RWPE1 (cell line): Measurements from ENCODE around the gene OR51G1.

Experiments used
- CTCF ChIA-PET: fragments of 350-600 bp; sonication (Branson Sonifier 250); formaldehyde crosslinking; extraction: SDS; loops from one replicate; lab custom pipeline; 2021; lab: Yijun Ruan, JAX
- POLR2A ChIA-PET: fragments of 400-600 bp; formaldehyde crosslinking; extraction: SDS; loops from one replicate; lab custom pipeline; 2020; ENCODE audit warnings: antibody characterized with exemption; ENCODE audit not compliant: low non-redundant PET; lab: Yijun Ruan, JAX
- DNase-seq: peaks from one replicate; pipeline ENCODE4 v3.0.0; 2012; ENCODE audit warnings: low spot score
- H3K27ac ChIP-seq: fragments of 450-650 bp; 2 replicates; pipeline ENCODE4 v1.5.1; 2017
- CTCF ChIP-seq: fragments of 450-650 bp; conservative IDR thresholded peaks from 2 replicates; pipeline ENCODE4 v1.5.1; 2017; ENCODE audit warnings: low read depth, mild to moderate bottlenecking

OR51G1 gene

GRCh38 chr11:4903484-4903883 lies 20.7 kb downstream of the OR51G1 start, which contains the start of gene OR51A7:
TSS of gene OR51A7 (plus strand) at chr11:4903783. CDS start at chr11:4907370, 3,587 bp downstream.
- no peak for DNase-seq
- no peak within 1 kb of the TSS for H3K27ac ChIP-seq
- ChIA-PET CTCF (no interaction called here), POLR2A (no interaction called here)
- TF ChIP-seq CTCF: no peak

GRCh38 chr11:4891996-4892640 lies 32.0 kb downstream of the OR51G1 start:
- no peak for TF ChIP-seq CTCF
- CTCF ChIA-PET: no interaction called here
- peak; percentile 34 for DNase-seq
- H3K27ac ChIP-seq: no peak overlapping the region
- POLR2A ChIA-PET: no interaction called here

DNA sequence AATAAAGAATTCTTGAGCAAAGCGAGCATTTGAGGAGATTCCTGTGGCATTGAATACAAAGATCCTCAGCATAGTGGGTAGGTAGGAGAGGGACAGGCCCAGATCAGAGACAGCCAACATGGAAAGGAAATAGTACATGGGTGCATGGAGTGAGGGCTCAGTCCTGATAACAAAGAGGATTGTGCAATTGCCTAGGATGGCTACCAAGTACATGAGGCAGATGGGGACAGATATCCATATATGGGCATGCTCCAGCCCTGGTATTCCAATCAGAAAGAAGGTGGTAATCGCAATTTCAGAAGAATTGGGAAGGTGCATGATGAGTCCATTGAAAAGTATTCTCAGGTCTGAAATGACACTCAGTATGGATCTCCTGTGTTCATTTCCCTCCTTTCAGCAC lies 33.9 kb downstream of the OR51G1 start:
- CTCF ChIA-PET: interaction anchor here (0.6 kb wide), 1 partner anchor 16 kb away, joined by 3 read pairs; no protein-coding TSS in a partner anchor
- no peak for TF ChIP-seq CTCF
- no peak overlapping the region for H3K27ac ChIP-seq
- POLR2A ChIA-PET: no interaction called here
- no peak for DNase-seq

- POLR2A ChIA-PET: no interaction called here
- DNase-seq: no peak
- TF ChIP-seq CTCF: no peak
- CTCF ChIA-PET: no interaction called here
- H3K27ac ChIP-seq: no peak overlapping the region
Measured at GRCh38 chr11:4887591-4887990, 36.5 kb downstream of the OR51G1 start.

DNA sequence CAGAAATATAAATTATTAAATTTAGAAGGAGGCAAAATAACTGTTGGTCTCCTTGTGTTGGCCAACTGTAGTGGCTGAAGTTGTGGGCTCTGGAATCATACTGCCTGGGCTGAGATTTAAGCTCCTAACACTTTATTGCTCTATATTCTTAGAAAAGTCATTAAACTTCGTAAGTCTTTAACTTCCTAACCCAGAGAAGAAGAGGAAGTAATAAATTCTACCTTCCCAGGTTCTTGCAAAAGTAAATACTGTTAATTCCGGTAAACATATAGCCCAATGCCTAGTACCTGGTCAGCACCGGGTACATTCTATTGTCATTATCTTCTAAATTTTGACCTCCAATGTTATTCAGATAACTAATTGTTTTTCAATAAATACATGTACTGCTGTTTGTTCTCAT lies 38.0 kb downstream of the OR51G1 start:
- POLR2A ChIA-PET: no interaction called here

DNA sequence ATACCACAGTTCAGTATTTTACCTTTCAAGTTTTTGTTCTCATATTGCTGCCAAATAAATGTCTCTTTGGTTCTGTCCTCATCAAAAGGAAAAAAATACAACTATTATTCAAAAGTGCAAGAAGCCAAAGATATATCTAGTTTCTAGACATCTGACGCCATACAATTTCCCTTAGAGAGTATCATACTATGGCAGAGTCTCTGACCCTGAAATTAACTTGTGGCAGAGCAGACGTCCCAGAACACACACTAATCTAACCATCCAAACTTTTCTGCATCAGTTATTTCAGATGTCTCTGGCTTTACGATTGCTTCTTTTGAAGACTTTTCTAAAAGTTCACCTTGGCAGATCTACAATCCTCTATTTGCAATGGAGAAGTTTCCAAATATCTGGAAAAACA lies 39.8 kb downstream of the OR51G1 start:
- POLR2A ChIA-PET: no interaction called here
- CTCF ChIA-PET: interaction anchor here (0.6 kb wide), 1 partner anchor 344 kb away, joined by 3 read pairs; no protein-coding TSS in a partner anchor

More for the DNA sequence above, 38.0 kb downstream of the OR51G1 start:
- DNase-seq: no peak
- H3K27ac ChIP-seq: no peak overlapping the region
- CTCF ChIA-PET: no interaction called here
- no peak for TF ChIP-seq CTCF

More for the DNA sequence above, 39.8 kb downstream of the OR51G1 start:
- H3K27ac ChIP-seq: no peak overlapping the region
- no peak for DNase-seq
- TF ChIP-seq CTCF: no peak
